Upper lobe of left lung (tissue), 6 donors: ENCODE measurements around the gene PALLD. TPM values are rescaled to one million over a fixed set of nuclear protein-coding genes. Genes with fewer than 3 reads are reported as not detected.

Experiments used
- ATAC-seq, 2 donors: fragments of 200-7000 bp; cut with Tn5 transposase; one replicate each; pipeline ENCODE4 v1.9.1; 2022; ENCODE audit warnings: mild to moderate bottlenecking in 2 of 2, moderate library complexity in 2 of 2; ENCODE audit not compliant: low FRiP score in 2 of 2
- DNase-seq, 2 donors: peaks; one replicate each; pipeline ENCODE4 v3.0.0-alpha.2; 2019 to 2020
- H3K27ac ChIP-seq, 4 donors: fragments of 200-600 bp; sonication (generic); one replicate each; pipeline ENCODE4 v1.5.1; 2016 to 2019
- H3K27me3 ChIP-seq, 4 donors: fragments of 200-600 bp; sonication (generic); one replicate each; pipeline ENCODE4 v1.5.1; 2017 to 2019
- H3K36me3 ChIP-seq, 4 donors: fragments of 200-600 bp; sonication (generic); one replicate each; pipeline ENCODE4 v1.5.1; 2016 to 2019
- H3K4me1 ChIP-seq, 4 donors: fragments of 200-600 bp; sonication (generic); one replicate each; pipeline ENCODE4 v1.5.1; 2018 to 2019
- H3K4me3 ChIP-seq, 4 donors: fragments of 200-600 bp; sonication (generic); one replicate each; pipeline ENCODE4 v1.5.1; 2017 to 2019; ENCODE audit warnings: mild to moderate bottlenecking in 2 of 4, moderate library complexity in 1 of 4
- H3K9me3 ChIP-seq, 4 donors: fragments of 200-600 bp; sonication (generic); one replicate each; pipeline ENCODE4 v1.5.1; 2018 to 2019
- CTCF ChIP-seq, 6 experiments: fragments of 450-650 bp in 4 of 6; fragments of 200-600 bp in 2 of 6; sonication (generic) in 2 of 6; IDR thresholded peaks; one replicate each; pipeline ENCODE4 v1.5.1; 2016 to 2019; ENCODE audit warnings: antibody characterized with exemption in 6 of 6
- EP300 ChIP-seq, 4 donors: sonication (generic); formaldehyde crosslinking; IDR thresholded peaks; one replicate each; pipeline ENCODE4 v1.5.1; 2017; ENCODE audit warnings: antibody characterized with exemption in 4 of 4, control low read depth in 2 of 4
- POLR2A ChIP-seq, 4 donors: fragments of 450-650 bp; IDR thresholded peaks; one replicate each; pipeline ENCODE4 v1.5.1; 2016 to 2017; ENCODE audit warnings: antibody characterized with exemption in 4 of 4, mild to moderate bottlenecking in 2 of 4
- POLR2AphosphoS5 ChIP-seq, 2 donors: sonication (generic); formaldehyde crosslinking; IDR thresholded peaks; one replicate each; pipeline ENCODE4 v1.5.1; 2017; ENCODE audit warnings: antibody characterized with exemption in 2 of 2
- WGBS, 2 donors: methylation state at CpG; one replicate each; pipeline ENCODE4 v1.1.5; 2017 to 2018; 5-methylcytosine and 5-hydroxymethylcytosine counted together
- total RNA-seq, 6 donors: library from RNA; depleted of rRNA in 4 of 6; stranded (reverse); fragments of >200 nt in 4 of 6; gene quantifications; one replicate each; pipeline versions ENCODE4 v1.1.0 to v1.2.1, GENCODE V29; 2016 to 2021
- donor health status: DM: no; HTN: no; CAD: no; lungs with moderate emphysema.
- donor health status: DM: no; HTN: yes; CAD: no; lungs with severe emphysema.

Gene PALLD
- total RNA-seq, 6 donors from 2014 or later = 63.9 to 175 (median 134) TPM

- Histone ChIP-seq H3K36me3 (no peaks in the 10 kb centered on the region), H3K27me3 (no peaks in the 10 kb centered on the region), H3K4me1 (no peaks in the 10 kb centered on the region), H3K27ac (no peak overlapping the region), H3K4me3 (no peak overlapping the region), H3K9me3 (no peaks in the 10 kb centered on the region)
- WGBS, 2 donors = 75 to 90% methylated on average over 1 of the region's 1 CpG
- DNase-seq (no peak), ATAC-seq (no peak)
- TF ChIP-seq EP300 (IDR thresholded peaks at IDR 0.05) (no peak), POLR2AphosphoS5 (IDR thresholded peaks at IDR 0.05) (no peak), POLR2A (IDR thresholded peaks at IDR 0.05) (no peak), CTCF (IDR thresholded peaks at IDR 0.05) (no peak)
Observed at GRCh38 chr4:168527560-168527959, 30.7 kb downstream of the PALLD start.

- ATAC-seq (no peak), DNase-seq (no peak)
- WGBS, 2 donors = 76 to 79% methylated on average over 8 of the region's 8 CpGs
- TF ChIP-seq CTCF (IDR thresholded peaks at IDR 0.05) (no peak), POLR2A (IDR thresholded peaks at IDR 0.05) (no peak), POLR2AphosphoS5 (IDR thresholded peaks at IDR 0.05) (no peak)
- Histone ChIP-seq H3K4me1 (no peaks in the 10 kb centered on the region), H3K4me3 (no peak overlapping the region), H3K36me3 (no peaks in the 10 kb centered on the region), H3K9me3 (no peaks in the 10 kb centered on the region), H3K27ac (no peak overlapping the region), H3K27me3 (no peaks in the 10 kb centered on the region)
Observed at GRCh38 chr4:168528131-168528949, 31.5 kb downstream of the PALLD start.

GRCh38 chr4:168529257-168529656 is 32.4 kb downstream of the PALLD start:
- ATAC-seq = no peak
- no peak for DNase-seq
- Histone ChIP-seq H3K9me3 (no peaks in the 10 kb centered on the region), H3K4me1 (no peaks in the 10 kb centered on the region), H3K4me3 (no peak overlapping the region), H3K27ac (no peak overlapping the region), H3K27me3 (no peaks in the 10 kb centered on the region), H3K36me3 (no peaks in the 10 kb centered on the region)
- 92 to 94% methylated on average over 6 of the region's 6 CpGs for WGBS, 2 donors
- TF ChIP-seq CTCF (IDR thresholded peaks at IDR 0.05) (no peak), POLR2AphosphoS5 (IDR thresholded peaks at IDR 0.05) (no peak)

- 91 to 93% methylated on average over 4 of the region's 4 CpGs for WGBS, 2 donors
- H3K27ac ChIP-seq = no peak overlapping the region
- H3K27me3 ChIP-seq = no peaks in the 10 kb centered on the region
- no peaks in the 10 kb centered on the region for H3K36me3 ChIP-seq
- ATAC-seq (no peak), DNase-seq (no peak)
- no peaks in the 10 kb centered on the region for H3K9me3 ChIP-seq
- H3K4me3 ChIP-seq = no peak overlapping the region
- TF ChIP-seq POLR2A (IDR thresholded peaks at IDR 0.05) (no peak), EP300 (IDR thresholded peaks at IDR 0.05) (no peak), POLR2AphosphoS5 (IDR thresholded peaks at IDR 0.05) (no peak), CTCF (IDR thresholded peaks at IDR 0.05) (no peak)
- no peaks in the 10 kb centered on the region for H3K4me1 ChIP-seq
Observed at GRCh38 chr4:168531305-168531704, 34.5 kb downstream of the PALLD start.

GRCh38 chr4:168534535-168534934 is 37.7 kb downstream of the PALLD start:
- no peak overlapping the region for H3K4me3 ChIP-seq
- TF ChIP-seq CTCF (IDR thresholded peaks at IDR 0.05) = no peak
- no peak for TF ChIP-seq POLR2AphosphoS5 (IDR thresholded peaks at IDR 0.05)
- no peak for TF ChIP-seq POLR2A (IDR thresholded peaks at IDR 0.05)
- TF ChIP-seq EP300 (IDR thresholded peaks at IDR 0.05) = no peak
- no peak overlapping the region for H3K27ac ChIP-seq
- 95 to 97% methylated on average over 1 of the region's 1 CpG for WGBS, 2 donors
- DNase-seq = no peak
- no peaks in the 10 kb centered on the region for H3K27me3 ChIP-seq
- no peaks in the 10 kb centered on the region for H3K9me3 ChIP-seq
- H3K36me3 ChIP-seq = no peaks in the 10 kb centered on the region
- no peaks in the 10 kb centered on the region for H3K4me1 ChIP-seq
- ATAC-seq = no peak
